SK-MEL-5 (cell line): Measurements from ENCODE around the gene ITGAD. TPM values are rescaled to one million over a fixed set of nuclear protein-coding genes. Genes with fewer than 3 reads are reported as not detected.

Experiments
- DNase-seq: peaks from one replicate; pipeline ENCODE4 v3.0.0-alpha.2; 2016; ENCODE audit warnings: low read depth, low spot score
- in situ Hi-C: cut with HindIII; loops from 2 replicates; pipeline ENCODE4 v1.10.0; 2016; ENCODE audit warnings: low sequenced_read_pairs, high pct_unique_total_duplicates, low pct_unique_long_range_greater_than_20kb
- total RNA-seq: library from RNA; depleted of rRNA; stranded (reverse); fragments of >200 nt; shearing (Covaris generic); gene quantifications from 2 replicates; pipeline ENCODE4 v1.2.3, GENCODE V29; 2014

ITGAD gene
- total RNA-seq, 1 experiment from 2014 or later: 0.13 TPM

DNA sequence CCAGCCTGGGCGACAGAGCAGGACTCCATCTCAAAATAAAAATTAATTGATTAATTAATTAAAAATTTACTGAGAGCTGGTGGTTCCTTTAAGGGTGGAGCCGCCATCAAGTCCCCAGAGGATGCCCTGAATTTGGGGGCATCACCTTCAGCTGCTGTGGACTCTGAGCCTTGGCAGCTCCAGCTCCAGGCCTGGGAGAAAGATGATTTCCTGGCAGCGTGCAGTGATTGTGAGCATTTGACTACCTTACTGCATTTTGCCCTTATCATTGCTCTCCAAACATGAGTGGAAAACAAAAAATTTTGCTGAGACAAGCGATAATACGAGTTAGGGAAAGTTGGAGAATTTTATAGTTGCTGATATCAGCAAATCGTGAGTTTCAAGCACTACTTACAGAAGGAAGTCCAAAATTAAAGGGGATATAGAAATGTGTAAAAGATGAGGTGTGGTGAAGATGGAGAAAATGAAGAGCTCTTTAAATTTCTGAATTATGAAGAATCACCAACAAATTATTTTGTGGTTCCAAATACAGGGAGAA, 2.6 kb upstream of the ITGAD start:
- DNase-seq: no peak
- in situ Hi-C loops: no loop called here

DNA sequence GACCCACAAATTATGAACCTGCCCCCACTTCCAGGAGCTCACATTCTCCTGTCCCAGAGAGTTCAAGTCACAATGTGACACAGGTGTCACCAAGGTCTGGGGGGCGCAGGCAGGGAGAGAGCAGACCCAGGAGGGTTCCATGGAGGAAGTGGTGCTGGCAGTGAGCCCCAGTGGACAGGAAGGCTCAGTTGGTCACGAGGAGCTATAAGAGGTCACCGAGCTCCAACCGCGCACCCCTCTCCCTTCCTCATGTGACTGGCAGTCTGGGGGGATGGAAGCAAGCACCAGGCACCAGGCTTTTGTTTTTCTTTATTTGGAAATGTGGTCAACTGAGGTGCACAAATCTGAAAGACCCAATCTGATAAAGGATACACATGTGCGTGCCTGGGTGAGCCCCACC, 2.5 kb downstream of the ITGAD start:
- no peak for DNase-seq
- in situ Hi-C loops: no loop called here

DNA sequence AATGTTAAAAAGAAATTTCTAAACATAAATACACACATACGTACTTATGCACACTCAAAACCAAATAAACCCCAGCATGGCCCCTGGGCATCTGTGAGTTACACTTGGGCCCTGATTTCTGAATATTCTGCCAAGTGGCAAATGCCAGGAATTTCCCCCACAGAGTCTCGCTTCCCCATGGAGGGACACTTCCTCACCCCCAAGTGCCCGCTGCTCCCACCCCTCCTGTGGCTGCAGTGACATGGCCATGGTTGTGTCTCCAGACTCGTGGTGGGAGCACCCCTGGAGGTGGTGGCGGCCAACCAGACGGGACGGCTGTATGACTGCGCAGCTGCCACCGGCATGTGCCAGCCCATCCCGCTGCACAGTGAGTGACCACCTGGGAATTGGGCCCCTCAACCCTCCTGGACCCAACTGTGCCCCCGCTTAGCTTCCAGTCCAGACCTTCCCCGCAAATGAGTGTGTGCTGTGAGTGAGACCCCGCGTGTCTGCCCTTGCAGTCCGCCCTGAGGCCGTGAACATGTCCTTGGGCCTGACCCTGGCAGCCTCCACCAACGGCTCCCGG, 4.0 kb downstream of the ITGAD start:
- in situ Hi-C loops: no loop called here
- no peak for DNase-seq

DNA sequence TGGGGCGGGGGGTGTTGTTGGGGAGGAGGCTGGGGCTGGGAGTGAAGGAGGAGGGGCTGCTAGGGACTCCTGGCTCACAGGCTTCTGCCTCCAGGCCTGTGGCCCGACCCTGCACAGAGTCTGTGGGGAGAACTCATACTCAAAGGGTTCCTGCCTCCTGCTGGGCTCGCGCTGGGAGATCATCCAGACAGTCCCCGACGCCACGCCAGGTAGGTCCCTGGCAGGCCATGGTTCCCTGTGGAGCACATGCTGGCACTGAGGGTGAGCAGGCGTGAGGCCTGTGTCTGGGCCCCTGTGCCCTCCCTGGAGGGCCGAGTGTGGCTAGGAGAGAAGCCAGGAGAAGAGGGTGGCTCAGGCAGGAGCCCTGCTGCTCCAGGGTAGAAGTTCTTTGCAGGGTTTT, 4.6 kb downstream of the ITGAD start:
- DNase-seq: no peak
- in situ Hi-C loops: no loop called here

DNA sequence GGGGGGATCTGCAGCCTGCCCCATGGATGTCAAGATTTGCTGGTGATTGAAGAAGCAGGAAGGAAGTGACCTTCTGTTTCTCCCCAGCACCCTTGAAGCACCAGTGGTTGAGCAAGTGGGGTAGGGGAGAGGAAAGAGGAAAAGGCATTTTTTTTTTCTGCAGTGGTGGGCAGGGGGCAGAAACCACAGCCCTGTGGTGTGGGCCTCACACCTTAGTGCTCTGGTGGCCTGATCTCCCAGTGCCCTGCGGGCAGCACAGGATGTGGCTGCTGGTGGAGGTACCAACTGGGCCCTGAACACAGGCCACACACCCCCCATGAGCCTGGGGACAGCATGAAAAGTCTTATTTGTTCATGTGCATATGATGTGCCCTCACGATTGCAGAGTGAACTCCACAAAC, 7.1 kb downstream of the ITGAD start:
- no peak for DNase-seq
- in situ Hi-C loops: no loop called here

DNA sequence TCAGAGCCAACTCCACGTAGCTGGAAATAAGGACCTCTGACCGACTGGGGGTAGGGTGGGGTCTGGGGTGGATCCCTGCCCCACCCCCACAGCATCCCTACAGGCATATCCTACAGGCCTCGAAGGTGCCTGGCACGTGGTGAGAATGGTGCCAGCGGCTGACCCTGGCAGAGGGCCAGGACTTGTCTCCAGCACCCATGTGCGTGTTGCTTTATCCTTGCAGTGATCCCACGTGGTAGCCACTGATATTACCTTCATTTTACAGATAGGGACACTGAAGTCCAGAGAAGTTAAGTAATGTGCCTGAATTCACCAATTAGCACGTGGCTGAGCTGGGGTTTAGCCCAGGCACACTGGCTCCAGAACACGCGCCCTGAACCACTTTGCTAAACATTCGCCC, 8.3 kb downstream of the ITGAD start:
- in situ Hi-C loops: no loop called here
- DNase-seq: no peak

DNA sequence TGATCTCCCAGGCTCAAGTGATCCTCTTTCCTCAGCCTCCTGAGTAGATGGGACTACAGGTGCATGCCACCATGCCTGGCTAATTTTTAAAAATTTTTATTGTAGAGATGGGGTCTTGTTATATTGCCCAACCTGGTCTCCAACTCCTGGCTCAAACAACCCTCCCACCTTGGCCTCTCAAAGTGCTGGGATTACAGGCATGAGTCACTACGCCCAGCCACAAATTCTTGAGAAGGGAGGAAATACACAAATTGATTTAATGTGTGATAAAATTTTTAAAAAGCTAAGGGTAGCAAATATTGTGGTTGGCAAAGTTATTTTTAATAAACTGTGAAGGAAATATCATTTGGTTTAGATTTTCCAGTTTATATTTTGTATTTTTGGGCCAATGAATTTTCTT, 9.6 kb downstream of the ITGAD start:
- DNase-seq: no peak

DNA sequence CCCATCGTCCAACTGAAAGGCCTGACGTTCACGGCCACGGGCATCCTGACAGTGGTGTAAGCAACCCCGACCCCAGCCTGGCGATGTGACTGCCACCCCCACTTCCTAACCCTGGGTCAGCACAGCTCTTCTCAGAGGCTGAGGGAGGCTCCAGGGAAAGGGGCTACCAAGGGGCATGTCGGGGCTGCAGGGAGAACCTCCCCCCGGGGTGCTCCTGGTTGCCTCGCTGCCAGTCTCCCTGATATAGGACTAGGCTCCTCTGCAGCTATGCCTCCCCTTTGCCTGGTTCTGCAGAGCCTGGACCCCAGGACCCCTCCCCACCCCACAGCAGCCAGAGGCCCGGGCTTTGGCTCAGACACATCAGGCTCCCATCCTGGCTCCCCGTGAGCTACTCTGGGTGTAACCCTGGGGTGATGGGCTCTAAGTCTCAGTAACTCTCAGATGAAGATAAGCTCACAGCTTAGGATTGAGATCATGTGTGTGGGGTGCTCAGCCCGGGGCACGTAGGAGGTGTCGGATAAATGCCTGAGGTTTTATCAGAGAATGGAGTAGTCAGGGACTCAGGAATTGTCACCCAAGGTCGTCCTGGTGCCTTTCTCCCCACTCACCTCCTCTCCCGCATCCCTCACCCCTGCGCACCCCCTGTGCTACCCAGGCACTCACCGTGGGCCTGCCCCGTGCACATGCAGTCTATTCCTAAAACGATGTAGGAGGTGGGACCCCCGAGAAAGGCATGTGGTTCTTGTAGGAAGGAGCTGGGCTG, 10.6 kb downstream of the ITGAD start:
- in situ Hi-C loops: no loop called here
- no peak for DNase-seq

More for the DNA sequence above, 9.6 kb downstream of the ITGAD start:
- in situ Hi-C loops: no loop called here

DNA sequence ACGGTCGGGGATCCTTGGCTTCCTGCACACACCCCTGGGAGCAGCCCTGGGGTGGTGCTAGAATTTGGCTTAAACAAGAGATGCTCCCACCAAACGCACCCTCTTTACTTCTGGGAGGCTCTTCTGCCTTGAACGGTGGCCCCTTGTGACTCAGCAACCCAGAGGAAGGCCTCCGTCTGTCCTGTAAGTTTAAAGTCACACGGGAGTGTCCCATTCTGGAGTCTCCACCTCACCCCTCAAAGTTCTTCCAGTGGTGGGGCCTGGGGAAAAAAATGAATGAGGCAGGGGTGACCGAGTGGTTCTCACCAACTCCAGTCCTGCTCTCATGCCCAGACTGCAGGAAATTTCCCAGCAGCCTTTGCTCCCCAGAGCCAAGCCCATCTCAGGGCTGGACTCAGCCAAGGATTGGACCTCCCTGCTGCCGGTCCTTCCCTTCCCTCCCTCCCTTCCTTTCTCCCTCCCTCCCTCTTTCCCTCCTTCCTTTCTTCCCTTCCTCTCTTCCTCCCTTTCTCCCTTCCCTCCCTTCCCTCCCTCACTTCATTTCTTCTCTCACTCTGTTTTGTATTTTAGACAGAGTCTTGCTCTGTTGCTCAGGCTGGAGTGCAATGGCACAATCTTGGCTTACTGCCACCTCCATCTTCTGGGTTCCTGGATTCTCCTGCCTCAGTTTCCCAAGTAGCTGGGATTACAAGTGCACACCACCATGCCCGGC, 11.4 kb downstream of the ITGAD start:
- peak; percentile 76 for DNase-seq
- in situ Hi-C loops: no loop called here

DNA sequence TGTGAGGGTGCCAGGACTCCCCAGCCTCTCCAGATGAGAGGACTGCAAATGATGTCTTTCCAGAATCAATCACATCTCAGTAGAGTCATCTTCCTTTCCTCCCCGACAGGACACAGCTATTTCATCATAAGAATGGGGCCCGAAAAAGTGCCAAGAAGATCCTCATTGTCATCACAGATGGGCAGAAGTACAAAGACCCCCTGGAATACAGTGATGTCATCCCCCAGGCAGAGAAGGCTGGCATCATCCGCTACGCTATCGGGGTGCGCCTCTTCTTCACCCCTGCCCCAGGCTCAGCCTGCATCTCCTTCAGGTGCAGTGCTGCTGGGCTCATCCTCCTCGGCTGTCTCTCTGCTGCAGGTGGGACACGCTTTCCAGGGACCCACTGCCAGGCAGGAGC, 14.3 kb downstream of the ITGAD start:
- DNase-seq: no peak
- in situ Hi-C loops: no loop called here

DNA sequence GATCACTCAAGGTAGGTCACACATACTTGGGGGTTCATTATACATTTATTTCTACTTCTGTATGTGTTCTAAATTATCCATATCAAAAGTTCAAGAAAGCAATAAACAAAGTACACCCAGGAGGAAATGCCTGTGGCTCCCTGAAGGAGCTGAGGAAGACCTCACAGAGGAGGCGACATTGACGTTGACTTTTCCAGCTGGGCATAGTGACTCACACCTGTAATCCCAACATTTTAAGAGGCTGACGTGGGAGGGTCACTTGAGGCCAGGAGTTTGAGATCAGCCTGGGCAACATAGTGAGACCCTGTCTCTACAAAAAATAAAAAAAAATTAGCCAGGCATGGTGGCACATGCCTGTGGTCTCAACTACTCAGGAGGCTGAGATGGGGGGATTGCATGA, 16.3 kb downstream of the ITGAD start:
- DNase-seq: no peak
- in situ Hi-C loops: no loop called here

DNA sequence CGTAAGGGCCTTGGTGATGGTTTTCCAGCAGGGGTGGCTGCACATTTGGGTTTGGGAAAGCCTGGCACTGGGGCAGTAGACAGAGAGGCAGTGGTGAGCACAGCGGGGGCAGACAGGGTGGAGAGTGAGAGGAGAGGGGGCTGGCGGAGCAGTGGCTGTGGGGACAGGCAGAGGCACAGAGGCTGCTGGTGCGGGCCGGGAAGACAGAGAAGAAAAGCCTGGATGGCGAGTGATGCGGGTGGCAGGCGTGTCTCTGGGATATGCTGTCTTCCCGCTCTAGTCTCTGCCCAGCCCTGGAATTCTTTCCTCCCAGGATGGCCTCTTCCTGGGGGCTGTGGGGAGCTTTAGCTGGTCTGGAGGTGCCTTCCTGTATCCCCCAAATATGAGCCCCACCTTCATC, 16.9 kb downstream of the ITGAD start:
- no peak for DNase-seq
- in situ Hi-C loops: no loop called here

DNA sequence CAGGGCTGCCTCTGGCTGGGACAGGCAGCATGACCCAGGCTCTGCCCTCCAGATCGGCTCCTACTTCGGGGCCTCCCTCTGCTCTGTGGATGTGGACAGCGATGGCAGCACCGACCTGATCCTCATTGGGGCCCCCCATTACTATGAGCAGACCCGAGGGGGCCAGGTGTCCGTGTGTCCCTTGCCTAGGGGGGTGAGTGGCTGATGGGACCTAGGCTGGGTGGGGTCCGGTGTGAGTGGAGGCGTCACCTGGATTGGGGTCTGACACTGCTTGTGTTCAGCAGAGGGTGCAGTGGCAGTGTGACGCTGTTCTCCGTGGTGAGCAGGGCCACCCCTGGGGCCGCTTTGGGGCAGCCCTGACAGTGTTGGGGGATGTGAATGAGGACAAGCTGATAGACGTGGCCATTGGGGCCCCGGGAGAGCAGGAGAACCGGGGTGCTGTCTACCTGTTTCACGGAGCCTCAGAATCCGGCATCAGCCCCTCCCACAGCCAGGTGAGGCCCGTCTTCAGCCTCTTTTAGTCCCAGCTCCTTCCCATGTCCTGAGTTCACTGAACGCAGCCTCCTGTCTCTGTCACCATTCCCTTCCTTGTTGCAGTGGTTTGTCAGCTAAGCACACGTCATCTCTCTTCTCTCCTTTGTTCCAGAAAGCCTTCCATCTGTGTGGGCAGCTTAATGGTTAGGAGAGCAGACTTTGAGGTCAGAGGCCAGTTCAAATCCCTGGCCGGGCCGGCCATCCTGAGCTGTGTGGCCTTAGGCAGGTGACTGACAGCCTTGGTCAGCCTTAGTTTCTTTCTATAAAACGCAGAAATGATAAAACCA, 18.1 kb downstream of the ITGAD start:
- in situ Hi-C loops: no loop called here
- DNase-seq: no peak

DNA sequence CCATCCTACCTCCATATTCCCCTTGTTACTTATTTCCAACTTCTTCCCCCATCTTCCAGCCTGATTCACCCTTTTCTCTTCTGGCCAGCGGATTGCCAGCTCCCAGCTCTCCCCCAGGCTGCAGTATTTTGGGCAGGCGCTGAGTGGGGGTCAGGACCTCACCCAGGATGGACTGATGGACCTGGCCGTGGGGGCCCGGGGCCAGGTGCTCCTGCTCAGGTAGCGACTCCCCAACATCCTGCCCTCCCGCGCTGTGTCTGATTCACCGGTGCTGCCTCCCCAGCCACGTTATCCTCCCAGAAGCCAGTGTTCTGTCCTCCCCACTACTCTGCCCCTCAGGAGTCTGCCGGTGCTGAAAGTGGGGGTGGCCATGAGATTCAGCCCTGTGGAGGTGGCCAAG, 19.6 kb downstream of the ITGAD start:
- DNase-seq: no peak
- in situ Hi-C loops: no loop called here

DNA sequence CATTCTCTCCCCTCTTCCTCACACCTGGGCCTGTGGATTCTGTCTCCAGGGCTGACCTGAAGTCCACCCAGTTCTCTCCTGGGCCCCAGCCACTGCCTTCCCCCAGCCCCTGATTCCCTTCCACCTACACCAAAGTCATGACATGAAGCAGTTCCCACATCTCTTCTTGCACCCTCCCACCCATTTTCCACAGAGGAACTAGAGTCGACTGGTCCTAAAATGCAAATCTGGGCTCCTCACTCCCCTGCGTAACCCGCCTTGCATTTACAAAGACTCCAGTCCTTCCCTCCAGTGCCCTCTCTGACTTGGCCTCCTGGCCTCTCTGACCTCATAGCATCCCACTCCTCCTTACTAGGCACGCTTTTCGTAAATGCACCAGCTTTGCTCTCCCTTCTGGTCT, 20.2 kb downstream of the ITGAD start:
- DNase-seq: no peak
- in situ Hi-C loops: no loop called here

DNA sequence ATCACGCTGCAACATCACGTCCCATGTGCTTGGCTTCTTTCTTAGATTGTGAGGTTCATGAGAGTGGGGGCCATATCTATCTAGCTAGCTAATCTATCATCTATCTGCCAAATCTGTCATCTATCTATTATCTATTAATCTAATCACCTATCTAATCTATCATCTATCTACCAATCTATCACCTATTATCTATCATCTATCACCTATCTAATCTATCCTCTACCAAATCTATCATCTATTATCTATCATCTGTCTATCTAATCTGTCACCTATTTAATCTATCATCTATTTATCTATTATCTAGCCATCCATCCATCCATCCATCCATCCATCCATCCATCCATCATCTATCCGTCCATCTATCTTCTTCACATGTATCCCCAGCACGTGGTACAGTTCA, 20.8 kb downstream of the ITGAD start:
- in situ Hi-C loops: no loop called here
- DNase-seq: no peak

DNA sequence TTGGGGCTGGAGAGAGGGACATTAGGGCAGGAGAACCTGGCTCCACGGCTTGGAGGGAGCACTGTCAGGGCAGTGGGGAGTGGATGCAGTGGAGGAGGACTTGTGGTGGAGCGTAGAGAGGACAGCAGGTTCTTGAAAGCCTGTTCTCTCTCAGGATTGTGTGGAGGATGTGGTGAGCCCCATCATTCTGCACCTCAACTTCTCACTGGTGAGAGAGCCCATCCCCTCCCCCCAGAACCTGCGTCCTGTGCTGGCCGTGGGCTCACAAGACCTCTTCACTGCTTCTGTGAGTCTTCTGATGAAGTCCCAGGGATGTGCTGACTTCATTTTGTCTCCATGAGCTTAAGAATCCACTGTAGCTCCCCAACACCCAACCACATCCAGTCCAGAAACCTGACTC, 21.6 kb downstream of the ITGAD start:
- in situ Hi-C loops: no loop called here
- DNase-seq: no peak

DNA sequence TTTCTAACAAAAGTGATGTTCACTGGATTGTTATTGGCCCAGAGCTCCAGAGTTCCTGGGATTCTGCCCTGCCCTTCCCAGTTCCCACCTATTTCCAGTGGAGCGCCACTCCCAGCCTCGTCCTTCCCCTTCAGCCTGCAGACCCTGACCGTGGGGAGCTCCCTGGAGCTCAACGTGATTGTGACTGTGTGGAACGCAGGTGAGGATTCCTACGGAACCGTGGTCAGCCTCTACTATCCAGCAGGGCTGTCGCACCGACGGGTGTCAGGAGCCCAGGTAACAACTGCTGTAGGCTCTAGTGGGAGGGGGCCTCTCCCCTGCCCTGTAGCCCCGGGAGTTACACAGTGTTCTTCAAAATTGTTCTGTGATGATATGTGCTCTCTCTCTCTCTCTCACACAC, 23.2 kb downstream of the ITGAD start:
- DNase-seq: no peak
- in situ Hi-C loops: no loop called here
